Measurements from ENCODE around the gene POLRMT.

GRCh38 chr19:596263-596655, 37.1 kb downstream of the POLRMT start:
- TF ChIP-seq, protein P1, sequence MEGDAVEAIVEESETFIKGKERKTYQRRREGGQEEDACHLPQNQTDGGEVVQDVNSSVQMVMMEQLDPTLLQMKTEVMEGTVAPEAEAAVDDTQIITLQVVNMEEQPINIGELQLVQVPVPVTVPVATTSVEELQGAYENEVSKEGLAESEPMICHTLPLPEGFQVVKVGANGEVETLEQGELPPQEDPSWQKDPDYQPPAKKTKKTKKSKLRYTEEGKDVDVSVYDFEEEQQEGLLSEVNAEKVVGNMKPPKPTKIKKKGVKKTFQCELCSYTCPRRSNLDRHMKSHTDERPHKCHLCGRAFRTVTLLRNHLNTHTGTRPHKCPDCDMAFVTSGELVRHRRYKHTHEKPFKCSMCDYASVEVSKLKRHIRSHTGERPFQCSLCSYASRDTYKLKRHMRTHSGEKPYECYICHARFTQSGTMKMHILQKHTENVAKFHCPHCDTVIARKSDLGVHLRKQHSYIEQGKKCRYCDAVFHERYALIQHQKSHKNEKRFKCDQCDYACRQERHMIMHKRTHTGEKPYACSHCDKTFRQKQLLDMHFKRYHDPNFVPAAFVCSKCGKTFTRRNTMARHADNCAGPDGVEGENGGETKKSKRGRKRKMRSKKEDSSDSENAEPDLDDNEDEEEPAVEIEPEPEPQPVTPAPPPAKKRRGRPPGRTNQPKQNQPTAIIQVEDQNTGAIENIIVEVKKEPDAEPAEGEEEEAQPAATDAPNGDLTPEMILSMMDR (IDR thresholded peaks at IDR 0.05), result no peak
- no peak for TF ChIP-seq POLR2A (IDR thresholded peaks at IDR 0.05)

Data from adrenal gland (tissue), 5 donors.